SK-N-SH (cell line): Measurements from ENCODE around the gene BMPR1B. TPM values are rescaled to one million over a fixed set of nuclear protein-coding genes. Genes with fewer than 3 reads are reported as not detected.

Source experiments
- CTCF ChIA-PET: fragments of 300-600, 350-600 bp; formaldehyde crosslinking; extraction: SDS; loops from one replicate; lab custom pipeline; 2021; lab: Yijun Ruan, JAX
- POLR2A ChIA-PET: fragments of 350-600 bp; sonication (Branson Sonifier 250); formaldehyde crosslinking; extraction: SDS; loops from one replicate; lab custom pipeline; 2020; ENCODE audit warnings: antibody characterized with exemption, inconsistent platforms; lab: Yijun Ruan, JAX
- DNase-seq: peaks from one replicate; pipeline ENCODE4 v3.0.0; 2012
- H2AFZ ChIP-seq: fragments of 200-600 bp; sonication (generic); 2 replicates; pipeline ENCODE4 v1.8.1; 2016; ENCODE audit warnings: antibody characterized with exemption, mild to moderate bottlenecking, low read depth
- H3F3A ChIP-seq: fragments of 200-600 bp; sonication (generic); replicated peaks from 2 replicates; pipeline ENCODE3; 2016; ENCODE audit warnings: antibody characterized with exemption, mild to moderate bottlenecking; ENCODE audit not compliant: insufficient read depth
- H3K27ac ChIP-seq, 2 experiments: fragments of 200-500 bp in 1 of 2; fragments of 200-600 bp in 1 of 2; sonication (Bioruptor generic) in 1 of 2; sonication (generic), shearing (Covaris generic) in 1 of 2; 2 replicates each; pipeline versions ENCODE4 v1.5.1 to v1.6.1; 2014 to 2016; ENCODE audit warnings: low read depth in 2 of 2, inconsistent platforms in 1 of 2, low read length in 1 of 2, mild to moderate bottlenecking in 1 of 2, mixed read lengths in 1 of 2
- H3K27me3 ChIP-seq: fragments of 200-600 bp; sonication (generic), shearing (Covaris generic); 2 replicates; pipeline ENCODE4 v1.6.1; 2016; ENCODE audit warnings: mixed run types; ENCODE audit not compliant: insufficient read depth
- H3K36me3 ChIP-seq, 2 experiments: fragments of 200-500 bp in 1 of 2; fragments of 200-600 bp in 1 of 2; sonication (Bioruptor generic) in 1 of 2; sonication (generic) in 1 of 2; replicated peaks in 1 of 2; 2 replicates each; pipeline versions ENCODE3 to v1.5.1; 2014 to 2016; ENCODE audit warnings: low read length in 1 of 2, mild to moderate bottlenecking in 1 of 2; ENCODE audit not compliant: insufficient read depth in 2 of 2, control insufficient read depth in 1 of 2
- H3K4me1 ChIP-seq, 2 experiments: fragments of 200-500 bp in 1 of 2; fragments of 200-600 bp in 1 of 2; sonication (Bioruptor generic) in 1 of 2; sonication (generic), shearing (Covaris generic) in 1 of 2; 2 replicates each; pipeline versions ENCODE4 v1.5.1 to v1.6.1; 2014 to 2016; ENCODE audit warnings: low read depth in 1 of 2, low read length in 1 of 2, mixed run types in 1 of 2; ENCODE audit not compliant: insufficient read depth in 2 of 2, control insufficient read depth in 1 of 2
- H3K4me2 ChIP-seq: fragments of 200-600 bp; sonication (generic), shearing (Covaris generic); 2 replicates; pipeline ENCODE4 v1.6.1; 2017; ENCODE audit warnings: mixed run types
- H3K4me3 ChIP-seq, 2 experiments: fragments of 200-500 bp in 1 of 2; fragments of 200-600 bp in 1 of 2; sonication (Bioruptor generic) in 1 of 2; sonication (generic), shearing (Covaris generic) in 1 of 2; 2 replicates each; pipeline versions ENCODE4 v1.5.1 to v1.8.1; 2014 to 2016; ENCODE audit warnings: low read depth in 2 of 2, inconsistent platforms in 1 of 2, low read length in 1 of 2, mild to moderate bottlenecking in 1 of 2, mixed read lengths in 1 of 2, moderate library complexity in 1 of 2
- H3K79me2 ChIP-seq: fragments of 200-600 bp; sonication (generic); 2 replicates; pipeline ENCODE4 v1.8.1; 2017; ENCODE audit warnings: mild to moderate bottlenecking; ENCODE audit not compliant: insufficient read depth
- H3K9ac ChIP-seq: fragments of 200-600 bp; sonication (generic); 2 replicates; pipeline ENCODE4 v1.6.1; 2017; ENCODE audit warnings: mixed run types
- H3K9me2 ChIP-seq: fragments of 200-600 bp; sonication (generic); 2 replicates; pipeline ENCODE4 v1.6.1; 2017; ENCODE audit warnings: mixed run types
- H3K9me3 ChIP-seq: fragments of 200-600 bp; sonication (generic); 2 replicates; pipeline ENCODE4 v1.6.1; 2017; ENCODE audit warnings: mixed run types, mild to moderate bottlenecking, moderate library complexity
- H4K20me1 ChIP-seq: fragments of 200-600 bp; sonication (generic); 2 replicates; pipeline ENCODE4 v1.6.1; 2017; ENCODE audit warnings: mild to moderate bottlenecking, mixed run types; ENCODE audit not compliant: insufficient read depth
- ELF1 ChIP-seq: IDR thresholded peaks from 2 replicates; pipeline ENCODE4 v1.4.0; 2012
- EP300 ChIP-seq, 2 experiments: IDR thresholded peaks; 2 replicates each; pipeline versions ENCODE4 v1.4.0 to v1.6.1; 2012; ENCODE audit warnings: borderline replicate concordance in 1 of 2, low read depth in 1 of 2, low read length in 1 of 2
- FOSL2 ChIP-seq: IDR thresholded peaks from 2 replicates; pipeline ENCODE4 v1.4.0; 2012; ENCODE audit warnings: low read depth, mild to moderate bottlenecking, moderate library complexity, borderline replicate concordance
- FOXJ3 ChIP-seq: sonication (generic); formaldehyde crosslinking; IDR thresholded peaks from 2 replicates; pipeline ENCODE4 v1.5.1; 2020; ENCODE audit warnings: mild to moderate bottlenecking, missing genetic modification reagents
- GABPA ChIP-seq: IDR thresholded peaks from 2 replicates; pipeline ENCODE4 v1.4.0; 2012; ENCODE audit warnings: low read depth, mild to moderate bottlenecking
- JUND ChIP-seq: IDR thresholded peaks from 2 replicates; pipeline ENCODE4 v1.4.0; 2012
- MAX ChIP-seq: IDR thresholded peaks from 2 replicates; pipeline ENCODE4 v1.4.0; 2012; ENCODE audit warnings: low read depth
- NFIC ChIP-seq: IDR thresholded peaks from 2 replicates; pipeline ENCODE4 v1.4.0; 2012; ENCODE audit warnings: borderline replicate concordance
- NRF1 ChIP-seq: IDR thresholded peaks from 2 replicates; pipeline ENCODE4 v1.6.1; 2012; ENCODE audit warnings: low read depth, mild to moderate bottlenecking, low read length
- POLR2AphosphoS5 ChIP-seq: IDR thresholded peaks from 2 replicates; pipeline ENCODE4 v1.6.1; 2012; ENCODE audit warnings: low read depth, low read length
- RAD21 ChIP-seq: IDR thresholded peaks from 2 replicates; pipeline ENCODE4 v1.6.1; 2012; ENCODE audit warnings: mild to moderate bottlenecking, low read length
- RCOR1 ChIP-seq: fragments of 150-350 bp; IDR thresholded peaks from 2 replicates; pipeline ENCODE4 v1.6.1; 2017; ENCODE audit warnings: antibody characterized with exemption, low read length
- RFX5 ChIP-seq: IDR thresholded peaks from 2 replicates; pipeline ENCODE4 v1.6.1; 2012; ENCODE audit warnings: mild to moderate bottlenecking, improper control_type of control experiment, low read length
- RXRA ChIP-seq: IDR thresholded peaks from 2 replicates; pipeline ENCODE4 v1.4.0; 2012; ENCODE audit warnings: low read depth, mild to moderate bottlenecking, borderline replicate concordance
- SMC3 ChIP-seq: IDR thresholded peaks from 2 replicates; pipeline ENCODE4 v1.6.1; 2012; ENCODE audit warnings: low read depth, low read length, improper control_type of control experiment
- TCF12 ChIP-seq: IDR thresholded peaks from 2 replicates; pipeline ENCODE4 v1.4.0; 2012
- TEAD4 ChIP-seq: IDR thresholded peaks from 2 replicates; pipeline ENCODE4 v1.4.0; 2012; ENCODE audit warnings: mild to moderate bottlenecking, borderline replicate concordance; ENCODE audit not compliant: insufficient read depth
- ZBTB33 ChIP-seq: IDR thresholded peaks from 2 replicates; pipeline ENCODE4 v1.4.0; 2012; ENCODE audit warnings: low read depth, borderline replicate concordance
- WGBS: methylation state at CpG from one replicate; pipeline ENCODE4 v1.1.6; 2017; ENCODE audit warnings: low lambda C conversion rate; 5-methylcytosine and 5-hydroxymethylcytosine counted together
- polyA plus RNA-seq, 3 experiments: library from polyadenylated mRNA; depleted of rRNA; stranded (reverse); fragments of >200 nt; gene quantifications; 2 replicates each; pipeline ENCODE4 v1.2.3, GENCODE V29; 2012
- TF ChIP-seq, protein P1 (sequence below): IDR thresholded peaks from 2 replicates; pipeline ENCODE4 v1.6.1; 2012; ENCODE audit warnings: mild to moderate bottlenecking, low read depth, low read length, moderate library complexity
- TF ChIP-seq, protein P2 (sequence below): fragments of 200-600 bp; sonication (generic); IDR thresholded peaks from 2 replicates; pipeline ENCODE4 v1.6.1; 2017; ENCODE audit warnings: antibody characterized with exemption, mild to moderate bottlenecking, moderate library complexity
- TF ChIP-seq, protein P3 (sequence below): IDR thresholded peaks from 2 replicates; pipeline ENCODE4 v1.4.0; 2012; ENCODE audit warnings: low read depth, borderline replicate concordance
- TF ChIP-seq, protein P4 (sequence below): fragments of 150-350 bp; IDR thresholded peaks from 2 replicates; pipeline ENCODE4 v1.6.1; 2017; ENCODE audit warnings: antibody characterized with exemption, low read length, low read depth, borderline replicate concordance

The BMPR1B gene
- polyA plus RNA-seq (2012; rRNA removed) = 0.16 and 0.26 TPM in 2 replicates
- 0.24 and 0.30 TPM in 2 replicates for polyA plus RNA-seq (2012; cell fraction: cytosol; rRNA removed)
- polyA plus RNA-seq (2012; cell fraction: nucleus; rRNA removed) = 0.11 and 0.15 TPM in 2 replicates

DNA sequence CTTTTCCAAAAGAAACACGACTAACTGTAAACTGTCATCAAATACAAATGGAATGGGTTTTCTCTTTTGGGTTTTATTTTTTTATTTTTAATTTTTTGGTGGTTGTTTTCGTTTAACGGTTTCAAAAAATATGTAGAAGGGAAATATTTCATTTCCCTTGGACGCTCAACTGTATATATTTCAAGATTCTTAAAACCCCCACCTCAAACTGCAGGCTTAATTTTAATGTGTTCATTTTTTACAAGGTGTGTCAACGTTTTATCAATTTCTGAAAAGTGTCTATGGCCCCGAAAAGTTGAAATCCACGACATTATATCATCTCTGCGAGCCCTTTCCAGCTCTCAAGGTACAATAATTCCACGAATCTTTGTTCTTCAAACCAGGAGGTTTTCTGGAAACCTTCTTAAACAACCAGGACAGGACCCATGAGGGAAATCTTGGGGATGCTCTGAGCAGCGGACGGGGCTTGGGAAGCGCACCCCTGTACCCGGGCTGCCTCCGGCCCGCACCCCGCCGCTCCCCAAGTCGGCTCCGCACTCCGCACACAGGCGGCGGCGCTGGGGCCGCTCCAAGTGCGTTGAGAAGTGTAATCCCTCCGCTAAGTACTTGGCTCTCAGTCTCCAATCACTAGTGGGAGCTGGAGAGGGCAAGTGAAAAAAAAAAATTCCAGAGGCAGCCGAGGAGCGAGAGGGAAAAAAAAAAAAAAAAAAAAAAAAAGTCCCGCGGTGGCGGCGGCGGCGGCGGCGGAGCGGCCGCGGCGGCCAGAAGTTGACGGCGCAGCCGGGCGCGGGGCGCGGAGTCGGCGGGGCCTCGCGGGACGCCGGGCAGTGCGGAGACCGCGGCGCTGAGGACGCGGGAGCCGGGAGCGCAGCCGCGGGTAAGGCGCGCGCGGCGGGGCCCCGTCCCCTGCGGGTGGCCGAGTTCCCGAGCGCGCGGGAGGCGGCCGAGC is at the start of gene BMPR1B:
TSS of gene BMPR1B (plus strand) at position 764 of the 949 bp plus-strand sequence. CDS start 346,470 bp downstream, outside the sequence.
- peaks cover 5% of the 10 kb centered on the region for H3F3A ChIP-seq
- no peaks in the 10 kb centered on the region for H3K9me2 ChIP-seq
- no peaks in the 10 kb centered on the region for H3K36me3 ChIP-seq
- H3K4me1 ChIP-seq = peaks cover 0 to 8% of the 10 kb centered on the region in 2 experiments; a peak in 2 of 4 replicates
- H3K79me2 ChIP-seq = no peaks in the 10 kb centered on the region
- H3K9ac ChIP-seq = peak within 1 kb of the TSS; percentile 15; the same call in 1 of the 2 replicates
- peak within 1 kb of the TSS; percentile 65 for H3K4me3 ChIP-seq
- CTCF ChIA-PET = interaction anchor here (0.6 to 3.1 kb wide), 9 partner anchors 10 to 341 kb away, joined by 3 to 18 read pairs (median 3); no protein-coding TSS in a partner anchor
- peak within 1 kb of the TSS in 1 of 2 experiments; percentile 86; a peak in 2 of 4 replicates for H3K27ac ChIP-seq
- H4K20me1 ChIP-seq = no peaks in the 10 kb centered on the region
- peak within 1 kb of the TSS; percentile 88 for H3K4me2 ChIP-seq
- DNase-seq = peak; percentile 82
- peak within 1 kb of the TSS; percentile 92 for H2AFZ ChIP-seq
- peaks cover 24% of the 10 kb centered on the region; the same call in 1 of the 2 replicates for H3K27me3 ChIP-seq
- no peaks in the 10 kb centered on the region for H3K9me3 ChIP-seq
- WGBS = 2% methylated on average over 42 of the region's 77 CpGs
- POLR2A ChIA-PET = interaction anchor here (0.5 to 1.3 kb wide), 12 partner anchors 11 to 368 kb away, joined by 3 to 6 read pairs (median 3); no protein-coding TSS in a partner anchor
- TF ChIP-seq MAX (no peak), POLR2AphosphoS5 (no peak), SMC3 (no peak), NFIC (no peak), TEAD4 (no peak), ZBTB33 (no peak), RXRA (no peak), FOXJ3 (no peak), FOSL2 (no peak), EP300 (IDR thresholded peaks at IDR 0.05; ENCODE audit: borderline replicate concordance in 1 of 2, low read depth in 1 of 2, low read length in 1 of 2) (no peak), JUND (no peak), RCOR1 (no peak), RFX5 (no peak), RAD21 (peak; percentile 45; the same call in 1 of the 2 replicates), ELF1 (no peak), NRF1 (no peak), TCF12 (no peak), GABPA (no peak)
- TF ChIP-seq, protein P1, sequence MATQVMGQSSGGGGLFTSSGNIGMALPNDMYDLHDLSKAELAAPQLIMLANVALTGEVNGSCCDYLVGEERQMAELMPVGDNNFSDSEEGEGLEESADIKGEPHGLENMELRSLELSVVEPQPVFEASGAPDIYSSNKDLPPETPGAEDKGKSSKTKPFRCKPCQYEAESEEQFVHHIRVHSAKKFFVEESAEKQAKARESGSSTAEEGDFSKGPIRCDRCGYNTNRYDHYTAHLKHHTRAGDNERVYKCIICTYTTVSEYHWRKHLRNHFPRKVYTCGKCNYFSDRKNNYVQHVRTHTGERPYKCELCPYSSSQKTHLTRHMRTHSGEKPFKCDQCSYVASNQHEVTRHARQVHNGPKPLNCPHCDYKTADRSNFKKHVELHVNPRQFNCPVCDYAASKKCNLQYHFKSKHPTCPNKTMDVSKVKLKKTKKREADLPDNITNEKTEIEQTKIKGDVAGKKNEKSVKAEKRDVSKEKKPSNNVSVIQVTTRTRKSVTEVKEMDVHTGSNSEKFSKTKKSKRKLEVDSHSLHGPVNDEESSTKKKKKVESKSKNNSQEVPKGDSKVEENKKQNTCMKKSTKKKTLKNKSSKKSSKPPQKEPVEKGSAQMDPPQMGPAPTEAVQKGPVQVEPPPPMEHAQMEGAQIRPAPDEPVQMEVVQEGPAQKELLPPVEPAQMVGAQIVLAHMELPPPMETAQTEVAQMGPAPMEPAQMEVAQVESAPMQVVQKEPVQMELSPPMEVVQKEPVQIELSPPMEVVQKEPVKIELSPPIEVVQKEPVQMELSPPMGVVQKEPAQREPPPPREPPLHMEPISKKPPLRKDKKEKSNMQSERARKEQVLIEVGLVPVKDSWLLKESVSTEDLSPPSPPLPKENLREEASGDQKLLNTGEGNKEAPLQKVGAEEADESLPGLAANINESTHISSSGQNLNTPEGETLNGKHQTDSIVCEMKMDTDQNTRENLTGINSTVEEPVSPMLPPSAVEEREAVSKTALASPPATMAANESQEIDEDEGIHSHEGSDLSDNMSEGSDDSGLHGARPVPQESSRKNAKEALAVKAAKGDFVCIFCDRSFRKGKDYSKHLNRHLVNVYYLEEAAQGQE = no peak
- TF ChIP-seq, protein P2, sequence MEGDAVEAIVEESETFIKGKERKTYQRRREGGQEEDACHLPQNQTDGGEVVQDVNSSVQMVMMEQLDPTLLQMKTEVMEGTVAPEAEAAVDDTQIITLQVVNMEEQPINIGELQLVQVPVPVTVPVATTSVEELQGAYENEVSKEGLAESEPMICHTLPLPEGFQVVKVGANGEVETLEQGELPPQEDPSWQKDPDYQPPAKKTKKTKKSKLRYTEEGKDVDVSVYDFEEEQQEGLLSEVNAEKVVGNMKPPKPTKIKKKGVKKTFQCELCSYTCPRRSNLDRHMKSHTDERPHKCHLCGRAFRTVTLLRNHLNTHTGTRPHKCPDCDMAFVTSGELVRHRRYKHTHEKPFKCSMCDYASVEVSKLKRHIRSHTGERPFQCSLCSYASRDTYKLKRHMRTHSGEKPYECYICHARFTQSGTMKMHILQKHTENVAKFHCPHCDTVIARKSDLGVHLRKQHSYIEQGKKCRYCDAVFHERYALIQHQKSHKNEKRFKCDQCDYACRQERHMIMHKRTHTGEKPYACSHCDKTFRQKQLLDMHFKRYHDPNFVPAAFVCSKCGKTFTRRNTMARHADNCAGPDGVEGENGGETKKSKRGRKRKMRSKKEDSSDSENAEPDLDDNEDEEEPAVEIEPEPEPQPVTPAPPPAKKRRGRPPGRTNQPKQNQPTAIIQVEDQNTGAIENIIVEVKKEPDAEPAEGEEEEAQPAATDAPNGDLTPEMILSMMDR = peak; percentile 10; the same call in 1 of the 2 replicates
- TF ChIP-seq, protein P3, sequence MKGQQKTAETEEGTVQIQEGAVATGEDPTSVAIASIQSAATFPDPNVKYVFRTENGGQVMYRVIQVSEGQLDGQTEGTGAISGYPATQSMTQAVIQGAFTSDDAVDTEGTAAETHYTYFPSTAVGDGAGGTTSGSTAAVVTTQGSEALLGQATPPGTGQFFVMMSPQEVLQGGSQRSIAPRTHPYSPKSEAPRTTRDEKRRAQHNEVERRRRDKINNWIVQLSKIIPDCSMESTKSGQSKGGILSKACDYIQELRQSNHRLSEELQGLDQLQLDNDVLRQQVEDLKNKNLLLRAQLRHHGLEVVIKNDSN = no peak
- TF ChIP-seq, protein P4, sequence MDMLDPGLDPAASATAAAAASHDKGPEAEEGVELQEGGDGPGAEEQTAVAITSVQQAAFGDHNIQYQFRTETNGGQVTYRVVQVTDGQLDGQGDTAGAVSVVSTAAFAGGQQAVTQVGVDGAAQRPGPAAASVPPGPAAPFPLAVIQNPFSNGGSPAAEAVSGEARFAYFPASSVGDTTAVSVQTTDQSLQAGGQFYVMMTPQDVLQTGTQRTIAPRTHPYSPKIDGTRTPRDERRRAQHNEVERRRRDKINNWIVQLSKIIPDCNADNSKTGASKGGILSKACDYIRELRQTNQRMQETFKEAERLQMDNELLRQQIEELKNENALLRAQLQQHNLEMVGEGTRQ = no peak
